Thyroid gland (tissue), 4 donors: ENCODE data around the gene ALKBH7.

Experiments
- CTCF ChIP-seq, 6 experiments: fragments of 200-600 bp in 3 of 6; fragments of 450-650 bp in 3 of 6; sonication (generic) in 3 of 6; IDR thresholded peaks; one replicate each; pipeline ENCODE4 v1.5.1; 2016 to 2019; ENCODE audit warnings: antibody characterized with exemption in 6 of 6, mild to moderate bottlenecking in 2 of 6, inconsistent platforms in 1 of 6, moderate library complexity in 1 of 6
- POLR2A ChIP-seq, 2 donors: fragments of 450-650 bp; IDR thresholded peaks; one replicate each; pipeline ENCODE4 v1.6.1; 2017; ENCODE audit warnings: antibody characterized with exemption in 2 of 2, mild to moderate bottlenecking in 2 of 2, moderate library complexity in 1 of 2

DNA sequence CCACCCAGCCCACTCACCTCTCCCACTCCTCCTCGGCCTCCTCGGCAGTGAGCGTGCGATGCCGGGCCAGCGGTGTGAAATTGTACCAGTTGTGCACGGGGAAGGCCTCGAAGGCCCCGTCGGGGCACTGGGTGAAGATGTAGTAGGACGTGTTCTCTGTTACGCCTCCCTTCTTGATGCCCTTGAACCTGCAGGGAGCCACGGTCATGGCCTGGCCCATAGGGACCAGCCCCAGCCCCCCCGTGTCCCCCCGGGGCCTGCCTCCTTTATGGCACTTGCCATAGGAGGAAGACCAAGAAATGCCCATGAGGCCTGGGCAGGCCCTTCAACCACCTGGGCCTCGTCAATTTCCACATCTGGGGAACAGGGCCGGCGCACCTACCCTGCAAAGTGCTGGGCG is 14.8 kb downstream of the ALKBH7 start:
- TF ChIP-seq POLR2A (IDR thresholded peaks at IDR 0.05) (no peak), CTCF (IDR thresholded peaks at IDR 0.05) (no peak)
